CD14-positive monocyte (primary cell): Measurements from ENCODE around the gene MFRP. TPM values are rescaled to one million over a fixed set of nuclear protein-coding genes. Genes with fewer than 3 reads are reported as not detected.
A peak's percentile ranks its signal among the peaks of the same experiment; 100 is the strongest.

Source experiments
- DNase-seq, 3 donors: peaks; one replicate each; pipeline ENCODE4 v3.0.0-alpha.2; 2011 to 2022
- H2AFZ ChIP-seq: 2 replicates; pipeline ENCODE4 v1.6.0; 2012; ENCODE audit warnings: mild to moderate bottlenecking, low read depth, low read length, inconsistent platforms; ENCODE audit not compliant: insufficient read depth, poor library complexity, severe bottlenecking
- H3K27ac ChIP-seq, 2 donors: 1 replicate in 1 of 2; 2 replicates in 1 of 2; pipeline ENCODE4 v1.5.1; 2012 to 2013; ENCODE audit warnings: low read length in 2 of 2, control low read depth in 1 of 2, inconsistent platforms in 1 of 2, low read depth in 1 of 2, mild to moderate bottlenecking in 1 of 2
- H3K27me3 ChIP-seq, 2 donors: one replicate each; pipeline versions ENCODE4 v1.6.0 to v1.6.1; 2011 to 2013; ENCODE audit warnings: low read length in 2 of 2; ENCODE audit not compliant: control insufficient read depth in 2 of 2, insufficient read depth in 2 of 2
- H3K36me3 ChIP-seq, 2 donors: replicated peaks in 1 of 2; 1 replicate in 1 of 2; 2 replicates in 1 of 2; pipeline versions ENCODE4 v1.5.1 to v1.6.1; 2012 to 2013; ENCODE audit warnings: low read length in 2 of 2, control low read depth in 1 of 2, inconsistent platforms in 1 of 2, mild to moderate bottlenecking in 1 of 2; ENCODE audit not compliant: insufficient read depth in 2 of 2, control insufficient read depth in 1 of 2
- H3K4me1 ChIP-seq, 2 donors: 1 replicate in 1 of 2; 2 replicates in 1 of 2; pipeline versions ENCODE4 v1.5.1 to v1.6.1; 2012 to 2013; ENCODE audit warnings: low read length in 2 of 2, control low read depth in 1 of 2, inconsistent platforms in 1 of 2, mild to moderate bottlenecking in 1 of 2, moderate library complexity in 1 of 2; ENCODE audit not compliant: insufficient read depth in 2 of 2, control insufficient read depth in 1 of 2
- H3K4me2 ChIP-seq: replicated peaks from 2 replicates; pipeline ENCODE3; 2012; ENCODE audit warnings: low read length, moderate library complexity, mild to moderate bottlenecking; ENCODE audit not compliant: poor library complexity, severe bottlenecking; ENCODE audit errors: extremely low read depth
- H3K4me3 ChIP-seq, 3 experiments: fragments of 200-600 bp in 1 of 3; sonication (generic) in 1 of 3; replicated peaks in 1 of 3; 1 replicate in 2 of 3; 2 replicates in 1 of 3; pipeline ENCODE4 v1.5.1; 2011 to 2013; ENCODE audit warnings: low read length in 3 of 3, mild to moderate bottlenecking in 3 of 3, control low read depth in 2 of 3, low read depth in 2 of 3, inconsistent platforms in 1 of 3, moderate library complexity in 1 of 3
- H3K79me2 ChIP-seq: 2 replicates; pipeline ENCODE4 v1.6.0; 2012; ENCODE audit warnings: mild to moderate bottlenecking, control low read depth, inconsistent platforms, low read length, moderate library complexity; ENCODE audit not compliant: insufficient read depth
- H3K9ac ChIP-seq: 2 replicates; pipeline ENCODE4 v1.6.0; 2017; ENCODE audit warnings: low read length, mild to moderate bottlenecking; ENCODE audit not compliant: insufficient read depth, poor library complexity, severe bottlenecking
- H3K9me3 ChIP-seq, 2 donors: replicated peaks in 1 of 2; 1 replicate in 1 of 2; 2 replicates in 1 of 2; pipeline versions ENCODE4 v1.5.1 to v1.6.1; 2012 to 2013; ENCODE audit warnings: low read length in 2 of 2, control low read depth in 1 of 2; ENCODE audit not compliant: control insufficient read depth in 1 of 2, insufficient read depth in 1 of 2
- H4K20me1 ChIP-seq: 2 replicates; pipeline ENCODE4 v1.6.0; 2012; ENCODE audit warnings: mild to moderate bottlenecking, low read length, control low read depth, moderate library complexity; ENCODE audit not compliant: insufficient read depth
- H3K27ac Mint-ChIP-seq, 7 donors: one replicate each; pipeline ENCODE4 v1.8.0; 2020; ENCODE audit warnings: mild to moderate bottlenecking in 7 of 7, mixed read lengths in 7 of 7, moderate library complexity in 6 of 7, inconsistent platforms in 2 of 7
- H3K27me3 Mint-ChIP-seq, 3 donors: one replicate each; pipeline ENCODE4 v1.8.0; 2021 to 2022; ENCODE audit warnings: low read depth in 3 of 3, mild to moderate bottlenecking in 3 of 3, mixed read lengths in 3 of 3, moderate library complexity in 3 of 3, inconsistent platforms in 1 of 3
- H3K36me3 Mint-ChIP-seq, 2 donors: one replicate each; pipeline ENCODE4 v1.8.0; 2020; ENCODE audit warnings: mixed read lengths in 2 of 2, inconsistent platforms in 1 of 2, mild to moderate bottlenecking in 1 of 2
- H3K4me1 Mint-ChIP-seq: one replicate; pipeline ENCODE4 v1.8.0; 2020; ENCODE audit warnings: mild to moderate bottlenecking, mixed read lengths
- H3K4me3 Mint-ChIP-seq, 2 donors: one replicate each; pipeline ENCODE4 v1.8.0; 2020; ENCODE audit warnings: mild to moderate bottlenecking in 2 of 2, mixed read lengths in 2 of 2, moderate library complexity in 1 of 2
- H3K9me3 Mint-ChIP-seq, 7 donors: one replicate each; pipeline ENCODE4 v1.8.0; 2020 to 2022; ENCODE audit warnings: mixed read lengths in 7 of 7, mild to moderate bottlenecking in 6 of 7, moderate library complexity in 6 of 7, inconsistent platforms in 2 of 7
- WGBS: methylation state at CpG from one replicate; pipeline ENCODE4 v1.1.5; 2013; ENCODE audit warnings: missing lambda C conversion rate; ENCODE audit not compliant: insufficient coverage; 5-methylcytosine and 5-hydroxymethylcytosine counted together
- intact Hi-C, 2 donors: fragments of 100-400 bp; cut with micrococcal nuclease; formaldehyde crosslinking; loops; one replicate each; pipeline versions ENCODE4 v1.15.0 to v1.15.1; 2023
- polyA plus RNA-seq, 3 donors: library from polyadenylated mRNA; depleted of rRNA in 1 of 3; unstranded in 2 of 3; stranded (reverse) in 1 of 3; fragments of 300-500 nt in 2 of 3; fragments of >200 nt in 1 of 3; fragmentation: Illumina TruSeq in 2 of 3; gene quantifications; 1 replicate in 2 of 3; 2 replicates in 1 of 3; pipeline ENCODE4 v1.2.3, GENCODE V29; 2012 to 2021
- TF ChIP-seq, protein P1 (sequence below): fragments of 200-600 bp; IDR thresholded peaks from one replicate; pipeline ENCODE4 v1.8.0; 2022; ENCODE audit warnings: antibody characterized with exemption, mild to moderate bottlenecking

MFRP gene
- polyA plus RNA-seq, 3 donors = not detected

DNA sequence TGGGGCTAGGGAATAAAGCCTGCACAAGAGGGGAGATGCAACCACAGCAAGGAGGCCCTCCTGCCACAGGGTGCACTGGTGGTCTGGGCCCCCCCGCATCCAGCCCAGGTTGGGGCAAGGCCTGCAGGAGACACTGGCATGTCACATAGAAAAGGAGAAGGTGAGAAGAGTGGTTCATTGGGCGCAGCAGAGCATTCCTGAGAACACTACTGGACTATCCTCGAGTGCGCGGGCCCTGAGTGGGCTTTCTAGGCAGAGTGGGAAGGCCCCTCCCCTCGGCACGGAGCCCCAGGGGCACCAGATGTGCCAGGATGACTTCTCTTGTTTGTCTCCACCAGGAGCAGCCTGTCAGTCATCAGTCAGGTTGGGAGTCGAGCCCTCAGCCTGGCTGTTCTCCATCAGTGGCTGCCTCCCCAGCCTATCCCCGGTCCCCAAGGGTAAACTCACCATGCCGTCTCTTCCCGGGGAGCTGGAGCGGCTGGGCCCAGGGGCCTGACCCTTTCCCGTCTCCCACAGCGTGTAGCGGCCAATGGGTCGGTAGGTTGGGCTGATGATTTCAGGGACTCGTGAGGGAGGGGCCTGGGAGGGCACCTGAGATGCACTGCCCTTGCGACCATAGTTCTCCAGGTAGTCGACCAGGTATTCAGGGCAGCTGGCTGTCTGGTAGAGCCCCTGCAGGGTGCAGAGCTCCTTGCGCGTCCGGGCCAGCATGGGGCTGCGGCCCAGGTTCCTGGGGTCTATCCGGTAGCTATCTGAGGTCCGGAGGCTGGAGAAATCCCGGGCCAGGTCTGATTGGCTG is 26.0 kb upstream of the MFRP start:
- no peaks in the 10 kb centered on the region for H3K9me3 Mint-ChIP-seq
- Histone ChIP-seq H3K9ac (no peak overlapping the region), H2AFZ (no peak overlapping the region), H3K4me2 (no peak overlapping the region), H4K20me1 (no peaks in the 10 kb centered on the region), H3K27me3 (no peaks in the 10 kb centered on the region), H3K27ac (no peak overlapping the region), H3K4me3 (no peak overlapping the region), H3K79me2 (no peaks in the 10 kb centered on the region), H3K9me3 (no peaks in the 10 kb centered on the region), H3K36me3 (no peaks in the 10 kb centered on the region), H3K4me1 (no peaks in the 10 kb centered on the region)
- no peak overlapping the region for H3K27ac Mint-ChIP-seq
- peaks cover 3 to 14% (median 10%) of the 10 kb centered on the region in 3 donors for H3K27me3 Mint-ChIP-seq
- WGBS = 95% methylated on average over 26 of the region's 26 CpGs
- no peaks in the 10 kb centered on the region for H3K36me3 Mint-ChIP-seq
- no peaks in the 10 kb centered on the region for H3K4me1 Mint-ChIP-seq
- intact Hi-C loops = no loop called here
- no peak overlapping the region for H3K4me3 Mint-ChIP-seq
- DNase-seq = peak in 1 of 3 donors; percentile 3
- TF ChIP-seq, protein P1, sequence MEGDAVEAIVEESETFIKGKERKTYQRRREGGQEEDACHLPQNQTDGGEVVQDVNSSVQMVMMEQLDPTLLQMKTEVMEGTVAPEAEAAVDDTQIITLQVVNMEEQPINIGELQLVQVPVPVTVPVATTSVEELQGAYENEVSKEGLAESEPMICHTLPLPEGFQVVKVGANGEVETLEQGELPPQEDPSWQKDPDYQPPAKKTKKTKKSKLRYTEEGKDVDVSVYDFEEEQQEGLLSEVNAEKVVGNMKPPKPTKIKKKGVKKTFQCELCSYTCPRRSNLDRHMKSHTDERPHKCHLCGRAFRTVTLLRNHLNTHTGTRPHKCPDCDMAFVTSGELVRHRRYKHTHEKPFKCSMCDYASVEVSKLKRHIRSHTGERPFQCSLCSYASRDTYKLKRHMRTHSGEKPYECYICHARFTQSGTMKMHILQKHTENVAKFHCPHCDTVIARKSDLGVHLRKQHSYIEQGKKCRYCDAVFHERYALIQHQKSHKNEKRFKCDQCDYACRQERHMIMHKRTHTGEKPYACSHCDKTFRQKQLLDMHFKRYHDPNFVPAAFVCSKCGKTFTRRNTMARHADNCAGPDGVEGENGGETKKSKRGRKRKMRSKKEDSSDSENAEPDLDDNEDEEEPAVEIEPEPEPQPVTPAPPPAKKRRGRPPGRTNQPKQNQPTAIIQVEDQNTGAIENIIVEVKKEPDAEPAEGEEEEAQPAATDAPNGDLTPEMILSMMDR = no peak

DNA sequence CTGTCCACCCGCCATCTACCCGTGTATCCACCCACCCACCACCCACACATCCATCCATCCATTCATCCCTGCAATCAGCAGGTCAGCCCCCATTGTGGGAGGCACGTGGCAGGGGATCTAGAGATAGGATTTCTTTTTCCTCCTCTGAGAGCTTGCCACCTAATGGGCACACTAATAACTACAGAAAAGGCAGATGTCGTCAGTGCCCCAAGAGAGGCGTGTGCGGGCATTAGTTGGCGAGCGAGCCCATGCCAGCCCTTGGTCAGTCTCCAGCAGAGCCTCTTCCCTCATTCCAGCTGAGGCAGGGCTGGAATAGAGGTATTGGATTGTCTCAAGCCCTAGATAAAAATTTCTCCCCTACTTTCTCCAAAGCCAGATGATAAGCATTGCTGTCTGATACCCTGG is 25.3 kb upstream of the MFRP start:
- Histone ChIP-seq H3K9ac (no peak overlapping the region), H3K4me1 (no peaks in the 10 kb centered on the region), H3K27me3 (no peaks in the 10 kb centered on the region), H3K79me2 (no peaks in the 10 kb centered on the region), H3K27ac (no peak overlapping the region), H3K4me2 (no peak overlapping the region), H3K36me3 (no peaks in the 10 kb centered on the region), H4K20me1 (no peaks in the 10 kb centered on the region), H2AFZ (no peak overlapping the region), H3K9me3 (no peaks in the 10 kb centered on the region), H3K4me3 (no peak overlapping the region)
- no peaks in the 10 kb centered on the region for H3K36me3 Mint-ChIP-seq
- TF ChIP-seq, protein P1 = peak; percentile 5
- 33% methylated on average over 1 of the region's 8 CpGs for WGBS
- no peaks in the 10 kb centered on the region for H3K4me1 Mint-ChIP-seq
- no peak for DNase-seq
- peaks cover 8 to 14% (median 10%) of the 10 kb centered on the region in 3 donors for H3K27me3 Mint-ChIP-seq
- intact Hi-C loops = no loop called here
- H3K4me3 Mint-ChIP-seq = no peak overlapping the region
- H3K9me3 Mint-ChIP-seq = no peaks in the 10 kb centered on the region
- H3K27ac Mint-ChIP-seq = no peak overlapping the region
